Liver (tissue), 3 donors: ENCODE results near the gene STRBP.

ENCODE experiments used
- EGR1 ChIP-seq, 2 donors: IDR thresholded peaks; 2 replicates each; pipeline ENCODE4 v1.6.1; 2016 to 2018; ENCODE audit warnings: antibody characterized with exemption in 2 of 2, low read depth in 2 of 2
- GABPA ChIP-seq, 2 donors: IDR thresholded peaks in 1 of 2; conservative IDR thresholded peaks in 1 of 2; 2 replicates each; pipeline ENCODE4 v1.6.1; 2016; ENCODE audit warnings: antibody characterized with exemption in 2 of 2, mild to moderate bottlenecking in 1 of 2, moderate library complexity in 1 of 2
- NR2F2 ChIP-seq: IDR thresholded peaks from 2 replicates; pipeline ENCODE4 v1.6.1; 2016; ENCODE audit warnings: antibody characterized with exemption
- RAD21 ChIP-seq, 2 donors: IDR thresholded peaks; 2 replicates each; pipeline ENCODE4 v1.6.1; 2016; ENCODE audit warnings: antibody characterized with exemption in 2 of 2, mild to moderate bottlenecking in 2 of 2
- SP1 ChIP-seq: IDR thresholded peaks from 2 replicates; pipeline ENCODE4 v1.6.1; 2018; ENCODE audit warnings: antibody characterized with exemption, mild to moderate bottlenecking
- TAF1 ChIP-seq: conservative IDR thresholded peaks from 2 replicates; pipeline ENCODE4 v1.6.1; 2016; ENCODE audit warnings: antibody characterized with exemption, mild to moderate bottlenecking
- TF ChIP-seq, protein P1 (sequence below): fragments of 150-350 bp; IDR thresholded peaks from 2 replicates; pipeline ENCODE4 v1.5.1; 2017; ENCODE audit warnings: improper control_type of control experiment, low read depth, low read length; ENCODE audit not compliant: missing input control
- TF ChIP-seq, protein P2 (sequence below): IDR thresholded peaks from 2 replicates; pipeline ENCODE4 v1.6.1; 2016; ENCODE audit warnings: antibody characterized with exemption
- TF ChIP-seq, protein P3 (sequence below): IDR thresholded peaks from 2 replicates; pipeline ENCODE4 v1.6.1; 2016; ENCODE audit warnings: antibody characterized with exemption, mild to moderate bottlenecking
- TF ChIP-seq, protein P4 (sequence below): IDR thresholded peaks from 2 replicates; pipeline ENCODE4 v1.6.1; 2016; ENCODE audit warnings: antibody characterized with exemption
- donor health status: healthy.
- donor health status: healthy.

DNA sequence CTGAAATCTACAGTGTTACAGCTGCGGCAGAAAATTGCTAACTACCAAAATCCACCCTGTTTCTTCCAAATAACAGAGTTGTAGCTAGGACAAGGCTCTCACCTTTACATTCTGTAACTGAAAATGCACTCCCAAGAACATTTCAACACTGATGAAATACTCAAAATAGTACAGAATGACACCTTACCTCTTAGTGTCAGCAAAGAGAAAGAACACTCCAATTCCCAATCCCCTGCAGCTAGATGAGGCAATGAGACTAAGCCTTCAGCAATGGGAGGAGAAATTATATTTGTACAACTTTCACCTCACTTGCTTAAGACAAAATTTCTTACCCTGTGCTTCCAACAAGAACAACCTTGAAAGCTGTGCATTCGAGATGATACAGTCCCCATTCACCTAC is 31.2 kb downstream of the STRBP start:
- TF ChIP-seq, protein P1, sequence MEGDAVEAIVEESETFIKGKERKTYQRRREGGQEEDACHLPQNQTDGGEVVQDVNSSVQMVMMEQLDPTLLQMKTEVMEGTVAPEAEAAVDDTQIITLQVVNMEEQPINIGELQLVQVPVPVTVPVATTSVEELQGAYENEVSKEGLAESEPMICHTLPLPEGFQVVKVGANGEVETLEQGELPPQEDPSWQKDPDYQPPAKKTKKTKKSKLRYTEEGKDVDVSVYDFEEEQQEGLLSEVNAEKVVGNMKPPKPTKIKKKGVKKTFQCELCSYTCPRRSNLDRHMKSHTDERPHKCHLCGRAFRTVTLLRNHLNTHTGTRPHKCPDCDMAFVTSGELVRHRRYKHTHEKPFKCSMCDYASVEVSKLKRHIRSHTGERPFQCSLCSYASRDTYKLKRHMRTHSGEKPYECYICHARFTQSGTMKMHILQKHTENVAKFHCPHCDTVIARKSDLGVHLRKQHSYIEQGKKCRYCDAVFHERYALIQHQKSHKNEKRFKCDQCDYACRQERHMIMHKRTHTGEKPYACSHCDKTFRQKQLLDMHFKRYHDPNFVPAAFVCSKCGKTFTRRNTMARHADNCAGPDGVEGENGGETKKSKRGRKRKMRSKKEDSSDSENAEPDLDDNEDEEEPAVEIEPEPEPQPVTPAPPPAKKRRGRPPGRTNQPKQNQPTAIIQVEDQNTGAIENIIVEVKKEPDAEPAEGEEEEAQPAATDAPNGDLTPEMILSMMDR = no peak
- TF ChIP-seq GABPA (IDR thresholded peaks at IDR 0.05 in 1 of 2, conservative IDR thresholded peaks at IDR 0.05 in 1 of 2) = no peak
- TF ChIP-seq SP1 = no peak
- TF ChIP-seq, protein P2, sequence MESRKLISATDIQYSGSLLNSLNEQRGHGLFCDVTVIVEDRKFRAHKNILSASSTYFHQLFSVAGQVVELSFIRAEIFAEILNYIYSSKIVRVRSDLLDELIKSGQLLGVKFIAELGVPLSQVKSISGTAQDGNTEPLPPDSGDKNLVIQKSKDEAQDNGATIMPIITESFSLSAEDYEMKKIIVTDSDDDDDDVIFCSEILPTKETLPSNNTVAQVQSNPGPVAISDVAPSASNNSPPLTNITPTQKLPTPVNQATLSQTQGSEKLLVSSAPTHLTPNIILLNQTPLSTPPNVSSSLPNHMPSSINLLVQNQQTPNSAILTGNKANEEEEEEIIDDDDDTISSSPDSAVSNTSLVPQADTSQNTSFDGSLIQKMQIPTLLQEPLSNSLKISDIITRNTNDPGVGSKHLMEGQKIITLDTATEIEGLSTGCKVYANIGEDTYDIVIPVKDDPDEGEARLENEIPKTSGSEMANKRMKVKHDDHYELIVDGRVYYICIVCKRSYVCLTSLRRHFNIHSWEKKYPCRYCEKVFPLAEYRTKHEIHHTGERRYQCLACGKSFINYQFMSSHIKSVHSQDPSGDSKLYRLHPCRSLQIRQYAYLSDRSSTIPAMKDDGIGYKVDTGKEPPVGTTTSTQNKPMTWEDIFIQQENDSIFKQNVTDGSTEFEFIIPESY = no peak
- TF ChIP-seq, protein P3, sequence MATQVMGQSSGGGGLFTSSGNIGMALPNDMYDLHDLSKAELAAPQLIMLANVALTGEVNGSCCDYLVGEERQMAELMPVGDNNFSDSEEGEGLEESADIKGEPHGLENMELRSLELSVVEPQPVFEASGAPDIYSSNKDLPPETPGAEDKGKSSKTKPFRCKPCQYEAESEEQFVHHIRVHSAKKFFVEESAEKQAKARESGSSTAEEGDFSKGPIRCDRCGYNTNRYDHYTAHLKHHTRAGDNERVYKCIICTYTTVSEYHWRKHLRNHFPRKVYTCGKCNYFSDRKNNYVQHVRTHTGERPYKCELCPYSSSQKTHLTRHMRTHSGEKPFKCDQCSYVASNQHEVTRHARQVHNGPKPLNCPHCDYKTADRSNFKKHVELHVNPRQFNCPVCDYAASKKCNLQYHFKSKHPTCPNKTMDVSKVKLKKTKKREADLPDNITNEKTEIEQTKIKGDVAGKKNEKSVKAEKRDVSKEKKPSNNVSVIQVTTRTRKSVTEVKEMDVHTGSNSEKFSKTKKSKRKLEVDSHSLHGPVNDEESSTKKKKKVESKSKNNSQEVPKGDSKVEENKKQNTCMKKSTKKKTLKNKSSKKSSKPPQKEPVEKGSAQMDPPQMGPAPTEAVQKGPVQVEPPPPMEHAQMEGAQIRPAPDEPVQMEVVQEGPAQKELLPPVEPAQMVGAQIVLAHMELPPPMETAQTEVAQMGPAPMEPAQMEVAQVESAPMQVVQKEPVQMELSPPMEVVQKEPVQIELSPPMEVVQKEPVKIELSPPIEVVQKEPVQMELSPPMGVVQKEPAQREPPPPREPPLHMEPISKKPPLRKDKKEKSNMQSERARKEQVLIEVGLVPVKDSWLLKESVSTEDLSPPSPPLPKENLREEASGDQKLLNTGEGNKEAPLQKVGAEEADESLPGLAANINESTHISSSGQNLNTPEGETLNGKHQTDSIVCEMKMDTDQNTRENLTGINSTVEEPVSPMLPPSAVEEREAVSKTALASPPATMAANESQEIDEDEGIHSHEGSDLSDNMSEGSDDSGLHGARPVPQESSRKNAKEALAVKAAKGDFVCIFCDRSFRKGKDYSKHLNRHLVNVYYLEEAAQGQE = no peak
- TF ChIP-seq EGR1 (IDR thresholded peaks at IDR 0.05; ENCODE audit: low read depth in 2 of 2) = no peak
- TF ChIP-seq TAF1 = no peak
- TF ChIP-seq RAD21 (IDR thresholded peaks at IDR 0.05) = no peak
- TF ChIP-seq, protein P4, sequence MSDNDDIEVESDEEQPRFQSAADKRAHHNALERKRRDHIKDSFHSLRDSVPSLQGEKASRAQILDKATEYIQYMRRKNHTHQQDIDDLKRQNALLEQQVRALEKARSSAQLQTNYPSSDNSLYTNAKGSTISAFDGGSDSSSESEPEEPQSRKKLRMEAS = no peak
- no peak for TF ChIP-seq NR2F2
